GM20431 (cell line): ENCODE results near the gene RCCD1.
"Not testable (repeated sequence)": the region's sequence is repeated elsewhere in the genome, so short reads cannot be mapped to it uniquely, and the experiment has no call there.

Source experiments
- in situ Hi-C: fragments of 300-500 bp; cut with MseI, MboI; formaldehyde crosslinking; loops from one replicate; pipeline ENCODE4 v1.15.0; 2020; ENCODE audit warnings: low sequenced_read_pairs; ENCODE audit not compliant: unreplicated experiment

Gene RCCD1, protein sequence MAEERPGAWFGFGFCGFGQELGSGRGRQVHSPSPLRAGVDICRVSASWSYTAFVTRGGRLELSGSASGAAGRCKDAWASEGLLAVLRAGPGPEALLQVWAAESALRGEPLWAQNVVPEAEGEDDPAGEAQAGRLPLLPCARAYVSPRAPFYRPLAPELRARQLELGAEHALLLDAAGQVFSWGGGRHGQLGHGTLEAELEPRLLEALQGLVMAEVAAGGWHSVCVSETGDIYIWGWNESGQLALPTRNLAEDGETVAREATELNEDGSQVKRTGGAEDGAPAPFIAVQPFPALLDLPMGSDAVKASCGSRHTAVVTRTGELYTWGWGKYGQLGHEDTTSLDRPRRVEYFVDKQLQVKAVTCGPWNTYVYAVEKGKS

DNA sequence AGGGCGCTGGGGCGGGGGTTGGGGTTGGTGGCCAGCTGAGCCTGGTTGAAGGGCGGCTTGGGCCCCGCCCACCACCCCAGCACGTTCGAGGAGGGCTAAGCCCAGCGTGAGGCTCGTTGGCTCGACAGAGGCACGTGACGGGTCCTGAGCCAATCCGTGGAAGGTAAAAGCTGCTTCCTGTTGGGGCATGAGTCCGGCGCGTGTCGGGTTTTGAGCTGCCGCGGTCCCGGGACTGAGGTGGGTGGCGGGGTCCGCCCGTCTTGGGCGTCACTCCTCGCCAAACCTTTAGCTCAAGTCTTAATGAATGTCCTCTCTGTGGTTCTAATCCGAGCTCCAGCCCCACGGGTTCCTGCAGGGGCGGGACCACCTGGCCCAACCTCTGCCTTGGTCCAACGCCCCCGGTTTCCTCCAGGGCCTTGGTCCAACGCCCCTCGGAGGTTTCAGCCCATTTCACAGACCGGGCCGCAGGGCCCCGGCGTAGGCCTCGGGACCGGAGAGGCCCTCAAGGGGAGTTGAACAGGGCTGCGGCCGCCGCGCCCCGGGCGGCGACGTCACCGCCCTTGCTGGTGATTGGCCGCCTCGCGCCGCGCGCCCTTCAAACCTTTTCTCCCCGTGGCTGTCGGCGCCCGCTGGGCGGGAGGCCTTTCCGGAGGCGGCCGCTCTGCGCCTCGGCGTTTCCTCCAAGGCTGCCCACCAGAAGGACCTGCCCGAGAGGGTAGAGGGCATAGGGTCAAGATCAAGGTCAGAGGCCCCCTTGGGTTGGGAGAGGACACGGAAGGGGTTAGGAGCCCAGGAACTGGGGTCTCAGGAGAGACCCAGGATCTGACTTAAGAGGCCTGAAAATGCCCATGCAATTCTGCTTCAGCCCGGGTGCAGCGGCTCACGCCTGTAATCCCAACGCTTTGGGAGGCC lies at the start of gene RCCD1:
Gene RCCD1, plus strand, starts transcription at position 173 of the 912 bp plus-strand sequence. CDS start 1,851 bp downstream, outside the sequence.
- in situ Hi-C loops, result no loop called here

DNA sequence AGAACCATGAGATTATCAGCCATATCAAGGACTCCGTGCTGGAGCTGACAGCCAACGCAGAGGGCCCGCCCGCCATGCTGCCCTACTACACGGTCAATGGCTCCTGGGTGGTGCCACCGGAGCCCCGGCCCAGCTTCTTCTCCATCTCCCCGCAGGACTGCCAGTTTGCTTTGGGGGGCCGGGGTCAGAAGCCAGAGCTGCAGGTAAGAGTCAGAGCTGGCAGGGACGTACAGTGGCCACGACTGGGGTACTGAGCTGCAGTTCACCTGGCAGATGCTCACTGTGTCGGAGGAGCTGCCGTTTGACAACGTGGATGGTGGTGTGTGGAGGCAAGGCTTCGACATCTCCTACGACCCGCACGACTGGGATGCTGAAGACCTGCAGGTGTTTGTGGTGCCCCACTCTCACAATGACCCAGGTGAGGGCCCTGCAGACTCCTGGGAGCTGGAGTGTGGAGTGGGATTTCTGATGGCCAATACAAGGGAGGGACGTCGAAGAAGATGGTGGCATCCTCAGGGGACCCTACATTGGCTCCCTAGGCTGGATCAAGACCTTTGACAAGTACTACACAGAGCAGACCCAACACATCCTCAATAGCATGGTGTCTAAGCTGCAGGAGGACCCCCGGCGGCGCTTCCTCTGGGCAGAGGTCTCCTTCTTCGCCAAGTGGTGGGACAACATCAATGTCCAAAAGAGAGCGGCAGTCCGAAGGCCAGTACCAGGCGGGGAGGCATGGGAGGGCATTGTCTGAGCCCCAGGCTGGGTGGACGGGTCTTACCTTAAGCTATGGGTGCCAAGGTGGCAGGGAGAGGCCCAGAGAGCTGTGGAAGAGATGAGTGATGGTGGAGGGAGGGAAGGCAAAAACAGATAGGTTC lies 49.1 kb upstream of the RCCD1 start:
- in situ Hi-C loops, result no loop called here

DNA sequence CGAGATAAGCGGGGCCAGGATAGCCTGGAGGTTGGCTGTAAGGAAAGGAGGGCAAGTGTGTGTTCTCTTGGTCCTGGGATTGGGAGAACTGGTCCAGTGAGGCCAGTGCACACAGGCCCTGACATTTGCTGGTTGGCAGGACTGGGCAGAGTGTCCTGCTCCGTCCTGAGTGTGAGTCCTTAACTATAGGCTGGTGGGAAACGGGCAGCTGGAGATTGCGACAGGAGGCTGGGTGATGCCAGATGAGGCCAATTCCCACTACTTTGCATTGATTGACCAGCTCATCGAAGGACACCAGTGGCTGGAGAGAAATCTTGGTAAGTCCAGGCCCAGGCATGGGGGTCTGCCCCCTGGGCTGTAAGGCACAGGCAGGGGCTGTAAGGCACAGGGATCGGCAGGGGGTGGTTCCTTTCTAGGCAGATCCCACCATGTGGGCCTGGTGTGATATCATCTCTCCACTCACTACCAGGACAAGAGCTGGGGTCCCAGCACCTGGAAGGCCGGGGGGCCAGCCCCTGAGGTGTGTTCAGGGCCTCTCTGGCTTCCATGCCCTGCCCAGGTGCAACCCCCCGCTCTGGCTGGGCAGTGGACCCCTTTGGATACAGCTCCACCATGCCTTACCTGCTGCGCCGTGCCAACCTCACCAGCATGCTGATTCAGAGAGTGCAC lies 48.4 kb upstream of the RCCD1 start:
- in situ Hi-C loops, result no loop called here

DNA sequence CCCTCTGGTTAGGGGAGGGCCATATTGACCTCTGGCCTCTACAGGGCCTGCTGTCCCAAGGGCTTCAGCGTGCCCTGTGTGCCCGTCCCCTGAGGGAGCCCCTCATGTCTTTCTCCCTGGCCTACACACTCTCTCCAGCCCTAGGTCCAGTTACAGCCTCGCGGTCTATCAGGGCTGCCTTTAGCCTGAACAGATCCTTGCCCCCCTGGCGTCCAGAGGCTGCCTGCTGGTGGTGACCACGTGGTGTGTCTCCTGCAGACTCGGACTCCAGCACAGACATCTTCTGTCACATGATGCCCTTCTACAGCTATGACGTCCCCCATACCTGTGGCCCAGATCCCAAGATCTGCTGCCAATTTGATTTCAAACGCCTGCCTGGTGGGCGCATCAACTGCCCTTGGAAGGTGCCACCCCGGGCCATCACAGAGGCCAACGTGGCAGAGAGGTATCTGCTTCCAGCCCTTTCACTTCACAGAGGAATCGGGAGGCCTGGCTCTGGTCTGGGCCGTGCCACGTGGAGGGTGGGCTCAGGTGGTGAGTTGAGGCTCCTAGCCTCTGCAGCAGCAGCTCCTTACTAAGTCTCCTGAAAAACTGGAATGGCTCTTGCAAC lies 47.5 kb upstream of the RCCD1 start:
- in situ Hi-C loops, result no loop called here

DNA sequence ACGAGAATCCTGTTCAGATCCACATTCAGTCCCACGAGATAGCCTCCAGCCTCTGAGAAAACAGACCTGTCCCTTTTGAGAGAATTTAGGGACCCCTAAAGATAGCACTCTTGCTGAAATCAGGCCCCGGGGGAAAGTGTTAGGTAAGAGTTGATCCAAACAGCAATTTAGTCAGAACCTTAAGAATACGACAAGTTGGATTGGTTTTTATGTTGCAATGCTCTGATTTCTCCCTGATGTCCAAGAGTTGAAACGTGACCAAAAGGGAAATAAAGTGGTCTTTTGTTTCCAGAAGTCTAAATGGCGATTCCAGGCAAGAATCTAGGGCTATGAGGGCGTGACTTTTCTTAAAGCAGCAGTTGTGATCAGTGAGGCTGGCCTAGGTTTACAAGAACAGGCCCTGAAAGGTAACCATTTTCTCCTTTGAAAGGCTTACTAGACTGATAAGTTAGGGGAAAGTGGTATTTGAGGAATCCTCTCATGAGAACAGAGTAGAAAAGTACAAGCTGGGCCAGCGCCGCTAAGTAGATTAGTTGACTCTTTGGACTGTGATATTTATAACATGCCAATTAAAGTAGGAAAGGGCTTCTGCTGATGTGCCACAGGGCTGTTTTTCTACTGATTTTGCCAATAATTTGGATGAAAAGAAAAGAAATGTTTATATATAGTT lies 46.7 kb upstream of the RCCD1 start:
- in situ Hi-C loops, result no loop called here

DNA sequence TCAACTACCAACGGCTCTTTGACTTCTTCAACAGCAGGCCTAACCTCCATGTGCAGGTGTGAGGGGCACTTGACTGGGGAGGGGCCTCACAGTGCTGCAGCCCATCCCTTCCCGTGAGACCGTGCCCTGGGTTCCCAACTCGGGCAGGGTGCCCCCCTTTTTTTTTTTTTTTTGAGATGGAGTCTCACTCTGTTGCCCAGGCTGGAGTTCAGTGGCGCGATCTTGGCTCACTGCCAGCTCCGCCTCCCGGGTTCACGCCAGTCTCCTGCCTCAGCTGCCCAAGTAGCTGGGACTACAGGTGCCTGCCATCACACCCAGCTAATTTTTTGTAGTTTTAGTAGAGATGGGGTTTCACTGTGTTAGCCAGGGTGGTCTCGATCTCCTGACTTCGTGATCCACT lies 45.2 kb upstream of the RCCD1 start:
- in situ Hi-C loops, result not testable (repeated sequence)

DNA sequence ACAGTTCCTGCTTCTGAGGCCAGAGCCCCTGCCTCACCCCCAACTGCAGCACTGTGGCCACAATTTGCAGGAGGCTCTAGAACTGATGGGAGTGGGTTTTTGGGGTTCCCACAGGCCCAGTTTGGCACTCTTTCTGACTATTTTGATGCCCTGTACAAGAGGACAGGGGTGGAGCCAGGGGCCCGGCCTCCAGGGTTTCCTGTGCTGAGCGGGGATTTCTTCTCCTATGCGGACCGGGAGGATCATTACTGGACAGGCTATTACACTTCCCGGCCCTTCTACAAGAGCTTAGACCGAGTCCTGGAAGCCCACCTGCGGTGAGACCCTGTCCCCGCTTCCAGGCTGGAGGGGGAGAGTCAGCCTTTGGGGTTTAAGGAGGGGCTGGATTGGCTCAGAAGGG lies 44.7 kb upstream of the RCCD1 start:
- in situ Hi-C loops, result no loop called here

DNA sequence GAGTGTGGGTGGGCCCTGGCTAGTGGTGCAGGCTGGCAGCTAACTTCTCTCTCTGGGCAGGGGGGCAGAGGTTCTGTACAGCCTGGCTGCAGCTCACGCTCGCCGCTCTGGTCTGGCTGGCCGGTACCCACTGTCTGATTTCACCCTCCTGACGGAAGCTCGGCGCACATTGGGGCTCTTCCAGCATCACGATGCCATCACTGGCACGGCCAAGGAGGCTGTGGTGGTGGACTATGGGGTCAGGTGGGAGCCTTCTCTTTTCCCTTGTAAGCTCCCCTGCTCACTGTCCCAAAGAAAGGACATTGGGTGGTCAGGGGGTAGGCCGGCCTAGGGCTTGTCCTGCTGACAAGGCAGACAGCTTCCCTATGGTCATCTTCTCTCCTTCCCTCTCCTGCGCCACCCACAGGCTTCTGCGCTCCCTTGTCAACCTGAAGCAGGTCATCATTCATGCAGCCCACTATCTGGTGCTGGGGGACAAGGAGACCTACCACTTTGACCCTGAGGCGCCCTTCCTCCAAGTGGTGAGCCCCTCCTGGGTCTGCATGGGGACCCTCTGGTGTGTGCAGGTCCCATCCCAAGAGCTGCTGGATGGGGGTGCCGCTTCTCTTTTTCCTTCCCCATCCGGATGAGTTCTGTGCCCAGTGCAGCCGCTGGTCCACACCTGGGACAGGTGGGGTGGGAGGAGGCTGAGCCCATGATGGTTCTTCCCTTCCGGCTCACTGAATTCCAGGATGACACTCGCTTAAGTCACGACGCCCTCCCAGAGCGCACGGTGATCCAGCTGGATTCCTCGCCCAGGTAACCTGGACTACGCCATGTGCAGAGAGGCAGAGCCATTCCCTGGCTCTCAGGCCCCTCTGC lies 44.0 kb upstream of the RCCD1 start:
- in situ Hi-C loops, result no loop called here

DNA sequence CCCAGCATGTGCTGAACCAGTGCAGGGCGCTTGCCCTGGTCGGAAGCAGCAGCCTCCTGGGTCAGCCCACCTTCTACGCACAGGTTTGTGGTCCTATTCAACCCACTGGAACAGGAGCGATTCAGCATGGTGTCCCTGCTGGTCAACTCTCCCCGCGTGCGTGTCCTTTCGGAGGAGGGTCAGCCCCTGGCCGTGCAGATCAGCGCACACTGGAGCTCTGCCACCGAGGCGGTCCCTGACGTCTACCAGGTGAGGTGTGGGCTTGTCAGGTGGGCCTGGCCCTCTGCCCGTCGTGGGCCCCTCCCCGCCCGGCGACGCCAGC lies 43.4 kb upstream of the RCCD1 start:
- in situ Hi-C loops, result no loop called here

DNA sequence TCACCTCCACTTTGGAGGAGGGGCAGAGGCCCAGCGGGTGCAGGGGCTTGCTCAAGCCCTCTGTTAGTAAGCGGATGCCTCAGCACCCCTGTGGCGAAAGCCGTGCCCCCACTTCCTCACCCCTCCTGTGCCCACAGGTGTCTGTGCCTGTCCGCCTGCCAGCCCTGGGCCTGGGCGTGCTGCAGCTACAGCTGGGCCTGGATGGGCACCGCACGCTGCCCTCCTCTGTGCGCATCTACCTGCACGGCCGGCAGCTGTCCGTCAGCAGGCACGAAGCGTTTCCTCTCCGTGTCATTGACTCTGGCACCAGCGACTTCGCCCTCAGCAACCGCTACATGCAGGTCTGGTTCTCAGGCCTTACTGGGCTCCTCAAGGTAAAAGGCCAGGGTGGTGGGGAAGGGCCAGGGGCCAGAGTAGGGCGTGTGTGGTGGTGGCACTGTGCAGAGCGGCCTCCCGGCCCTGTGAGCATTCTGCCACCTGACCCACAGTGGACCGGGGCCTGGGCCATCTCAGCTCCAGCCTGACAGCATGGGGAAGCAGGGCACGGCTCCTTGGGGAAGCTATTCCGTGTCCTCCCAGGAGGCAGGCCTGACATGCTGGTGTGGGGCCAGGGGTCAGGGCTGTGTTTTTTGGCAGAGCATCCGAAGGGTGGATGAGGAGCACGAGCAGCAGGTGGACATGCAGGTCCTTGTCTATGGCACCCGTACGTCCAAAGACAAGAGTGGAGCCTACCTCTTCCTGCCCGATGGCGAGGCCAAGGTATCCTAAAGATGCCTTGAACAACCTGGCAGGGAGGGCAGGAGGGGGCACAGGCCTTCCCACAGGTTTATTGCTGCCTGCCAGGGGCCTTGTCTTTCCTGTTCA lies 42.5 kb upstream of the RCCD1 start:
- in situ Hi-C loops, result no loop called here

DNA sequence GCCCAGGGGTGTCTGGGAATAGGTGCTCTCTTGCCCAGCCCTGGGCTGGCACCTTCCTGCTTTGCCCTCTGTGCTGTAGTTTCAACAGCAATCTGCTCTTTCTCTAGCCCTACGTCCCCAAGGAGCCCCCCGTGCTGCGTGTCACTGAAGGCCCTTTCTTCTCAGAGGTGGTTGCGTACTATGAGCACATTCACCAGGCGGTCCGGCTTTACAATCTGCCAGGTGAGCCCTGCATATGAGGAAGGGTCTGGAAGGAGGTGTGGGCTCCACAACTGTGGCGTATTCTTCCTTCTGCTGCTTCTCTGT lies 42.0 kb upstream of the RCCD1 start:
- in situ Hi-C loops, result no loop called here

DNA sequence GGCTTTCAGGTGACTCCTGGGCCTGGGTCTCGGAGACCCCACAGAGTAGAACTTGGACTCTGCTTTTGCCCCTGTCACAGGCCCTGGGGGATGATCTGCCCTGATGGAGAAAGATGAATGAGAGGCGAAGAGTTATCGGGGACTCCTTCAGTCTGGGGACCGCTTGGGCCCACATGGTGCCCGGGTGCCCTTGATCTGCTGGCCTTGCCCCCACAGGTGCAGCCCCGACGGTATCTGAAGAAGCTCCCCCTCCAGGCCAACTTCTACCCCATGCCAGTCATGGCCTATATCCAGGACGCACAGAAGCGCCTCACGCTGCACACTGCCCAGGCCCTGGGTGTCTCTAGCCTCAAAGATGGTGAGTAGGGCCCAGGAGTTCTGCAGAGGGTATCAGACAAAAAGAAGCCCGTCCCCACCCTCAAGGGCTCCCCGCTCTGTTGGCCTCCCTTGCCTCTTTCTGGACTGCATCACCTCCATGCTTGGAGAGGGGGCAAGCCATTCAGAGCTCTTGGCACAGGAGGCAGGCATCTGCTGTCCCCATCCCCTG lies 41.2 kb upstream of the RCCD1 start:
- in situ Hi-C loops, result no loop called here

DNA sequence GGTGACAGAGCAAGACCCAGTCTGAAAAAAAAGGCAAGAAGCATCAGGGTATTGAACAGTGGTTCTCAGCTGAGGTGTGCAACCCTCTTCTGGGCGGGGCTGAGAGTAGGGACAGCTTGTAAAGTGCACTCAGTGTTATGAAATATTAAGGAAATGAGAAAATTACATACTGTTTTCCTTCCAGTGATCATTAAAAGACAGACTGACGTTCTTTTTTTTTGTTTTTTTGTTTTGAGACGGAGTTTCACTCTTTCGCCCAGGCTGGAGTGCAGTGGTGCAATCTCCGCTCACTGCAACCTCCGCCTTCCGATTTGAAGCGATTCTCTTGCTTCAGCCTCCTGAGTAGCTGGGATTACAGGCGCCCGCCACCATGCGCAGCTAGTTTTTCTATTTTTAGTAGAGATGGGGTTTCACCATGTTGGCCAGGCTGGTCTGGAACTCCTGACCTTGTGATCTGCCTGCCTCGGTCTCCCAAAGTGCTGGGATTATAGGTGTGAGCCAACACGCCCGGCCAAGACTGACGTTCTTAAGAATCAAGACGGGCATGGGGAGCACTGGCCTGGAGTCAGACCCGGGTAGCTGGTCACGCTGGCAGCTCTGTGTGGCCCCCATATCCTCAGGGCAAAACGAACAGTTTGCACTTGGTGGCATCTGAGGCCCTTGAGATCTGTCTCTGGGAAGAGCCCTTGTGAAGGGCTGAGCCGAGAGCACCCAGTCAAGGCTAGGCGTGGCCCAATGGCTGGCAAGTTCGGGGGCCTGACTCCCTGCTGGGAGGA lies 40.2 kb upstream of the RCCD1 start:
- in situ Hi-C loops, result no loop called here

DNA sequence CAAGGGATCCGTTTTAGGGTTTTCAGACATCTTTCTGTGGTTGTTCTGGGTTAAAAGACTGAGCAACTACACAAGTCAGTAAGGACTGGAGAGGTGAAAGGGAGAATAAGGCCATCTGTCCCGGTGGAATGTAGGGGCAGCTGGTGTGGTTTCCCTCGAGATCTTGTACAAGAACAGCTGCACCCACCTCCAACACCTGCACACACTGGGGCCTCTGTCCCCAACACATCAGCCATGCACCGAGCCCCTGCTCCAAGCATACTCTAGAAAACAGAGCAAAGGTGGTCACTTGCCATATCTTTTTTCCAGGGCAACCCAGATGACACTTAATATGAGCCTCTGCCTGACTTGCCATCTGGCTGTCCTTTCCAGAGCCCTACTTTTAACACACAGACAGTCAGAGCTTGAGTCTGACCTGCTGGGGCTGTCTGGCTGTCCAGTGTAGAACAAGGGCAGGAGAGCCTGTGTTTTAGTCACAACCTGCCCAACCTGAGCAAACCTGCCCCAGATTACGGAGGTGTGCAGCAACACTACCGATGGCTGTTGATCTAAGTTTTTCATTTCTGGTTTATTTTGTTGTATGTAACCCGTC lies 39.4 kb upstream of the RCCD1 start:
- in situ Hi-C loops, result no loop called here

DNA sequence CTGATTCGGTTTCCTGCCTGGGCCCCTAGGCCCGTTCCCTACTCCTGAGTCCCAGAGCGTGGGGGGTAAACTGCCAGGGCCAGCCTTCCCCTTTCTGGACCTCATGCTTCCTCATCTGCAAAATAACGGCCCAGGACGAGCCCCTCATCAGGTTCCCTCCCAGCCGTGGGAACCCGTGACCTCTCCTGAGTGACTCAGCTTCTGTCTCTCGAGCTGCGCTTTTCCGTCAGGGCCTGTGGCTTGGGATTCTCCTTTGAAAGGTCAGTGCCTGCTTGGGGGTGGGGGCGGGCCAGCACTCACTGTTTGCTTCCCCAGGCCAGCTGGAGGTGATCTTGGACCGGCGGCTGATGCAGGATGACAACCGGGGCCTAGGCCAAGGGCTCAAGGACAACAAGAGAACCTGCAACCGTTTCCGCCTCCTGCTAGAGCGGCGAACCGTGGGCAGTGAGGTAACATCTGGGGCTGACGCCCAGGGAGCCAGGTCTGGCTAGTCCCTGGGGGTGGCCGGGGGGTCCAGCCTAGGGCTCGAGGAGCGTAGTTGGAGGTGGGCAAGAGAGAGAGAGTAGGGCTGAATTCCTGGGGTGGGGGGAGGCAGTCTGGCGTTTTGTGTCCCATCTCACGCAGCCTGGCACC lies 38.8 kb upstream of the RCCD1 start:
- in situ Hi-C loops, result no loop called here

DNA sequence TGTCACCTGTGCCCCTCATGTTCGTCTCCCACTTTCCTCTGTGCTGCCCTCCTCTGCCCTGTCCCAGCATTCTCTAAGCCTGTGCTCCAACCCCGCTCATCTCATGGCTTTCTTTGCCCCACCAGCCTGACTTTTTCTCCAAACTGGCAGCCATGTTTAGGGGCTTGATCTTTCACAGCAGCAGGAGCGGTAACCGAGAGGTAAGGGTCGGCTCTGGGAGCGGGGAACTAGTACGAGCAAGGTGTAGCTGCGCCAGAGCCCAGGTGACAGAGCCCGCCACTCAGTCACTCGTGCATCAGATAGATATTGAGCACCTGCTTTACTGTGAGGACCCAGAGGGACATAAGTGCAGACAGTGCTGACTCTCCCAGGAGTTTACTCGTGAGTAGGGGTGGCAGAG lies 38.2 kb upstream of the RCCD1 start:
- in situ Hi-C loops, result no loop called here
